ENCODE measurements around the gene ZNF112.

- TF ChIP-seq, protein P1, sequence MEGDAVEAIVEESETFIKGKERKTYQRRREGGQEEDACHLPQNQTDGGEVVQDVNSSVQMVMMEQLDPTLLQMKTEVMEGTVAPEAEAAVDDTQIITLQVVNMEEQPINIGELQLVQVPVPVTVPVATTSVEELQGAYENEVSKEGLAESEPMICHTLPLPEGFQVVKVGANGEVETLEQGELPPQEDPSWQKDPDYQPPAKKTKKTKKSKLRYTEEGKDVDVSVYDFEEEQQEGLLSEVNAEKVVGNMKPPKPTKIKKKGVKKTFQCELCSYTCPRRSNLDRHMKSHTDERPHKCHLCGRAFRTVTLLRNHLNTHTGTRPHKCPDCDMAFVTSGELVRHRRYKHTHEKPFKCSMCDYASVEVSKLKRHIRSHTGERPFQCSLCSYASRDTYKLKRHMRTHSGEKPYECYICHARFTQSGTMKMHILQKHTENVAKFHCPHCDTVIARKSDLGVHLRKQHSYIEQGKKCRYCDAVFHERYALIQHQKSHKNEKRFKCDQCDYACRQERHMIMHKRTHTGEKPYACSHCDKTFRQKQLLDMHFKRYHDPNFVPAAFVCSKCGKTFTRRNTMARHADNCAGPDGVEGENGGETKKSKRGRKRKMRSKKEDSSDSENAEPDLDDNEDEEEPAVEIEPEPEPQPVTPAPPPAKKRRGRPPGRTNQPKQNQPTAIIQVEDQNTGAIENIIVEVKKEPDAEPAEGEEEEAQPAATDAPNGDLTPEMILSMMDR (IDR thresholded peaks at IDR 0.05) = no peak
- TF ChIP-seq POLR2A (IDR thresholded peaks at IDR 0.05) = no peak
Measured at GRCh38 chr19:44305457-44305856, 51.0 kb downstream of the ZNF112 start.
